ENCODE results near the gene EYA3.

Gene EYA3

GRCh38 chr1:28062806-28063205 lies 25.6 kb downstream of the EYA3 start:
- DNase-seq (ENCODE audit: low read depth): peak; percentile 47
- no peak overlapping the region for H3K4me3 ChIP-seq (ENCODE audit: low read depth, low read length)
- TF ChIP-seq MYC (IDR thresholded peaks at IDR 0.05; ENCODE audit: low read depth, low read length): no peak
- TF ChIP-seq POLR2A (IDR thresholded peaks at IDR 0.05; ENCODE audit: extremely low read depth, insufficient read length): no peak
- TF ChIP-seq CTCF (IDR thresholded peaks at IDR 0.05; ENCODE audit: low read depth, low read length): no peak
- no peak for TF ChIP-seq MAX (IDR thresholded peaks at IDR 0.05; ENCODE audit: low read depth, low read length)

GRCh38 chr1:28058971-28059878 lies 29.2 kb downstream of the EYA3 start:
- peak; percentile 23 for DNase-seq (ENCODE audit: low read depth)
- no peak overlapping the region for H3K4me3 ChIP-seq (ENCODE audit: low read depth, low read length)
- no peak for TF ChIP-seq POLR2A (IDR thresholded peaks at IDR 0.05; ENCODE audit: extremely low read depth, insufficient read length)
- TF ChIP-seq CTCF (IDR thresholded peaks at IDR 0.05; ENCODE audit: low read depth, low read length): no peak
- no peak for TF ChIP-seq MYC (IDR thresholded peaks at IDR 0.05; ENCODE audit: low read depth, low read length)
- TF ChIP-seq MAX (IDR thresholded peaks at IDR 0.05; ENCODE audit: low read depth, low read length): no peak

GRCh38 chr1:28058168-28058567 lies 30.2 kb downstream of the EYA3 start:
- TF ChIP-seq MYC (IDR thresholded peaks at IDR 0.05; ENCODE audit: low read depth, low read length): no peak
- TF ChIP-seq MAX (IDR thresholded peaks at IDR 0.05; ENCODE audit: low read depth, low read length): no peak
- no peak for TF ChIP-seq POLR2A (IDR thresholded peaks at IDR 0.05; ENCODE audit: extremely low read depth, insufficient read length)
- TF ChIP-seq CTCF (IDR thresholded peaks at IDR 0.05; ENCODE audit: low read depth, low read length): no peak

GRCh38 chr1:28056129-28056925 lies 32.1 kb downstream of the EYA3 start:
- no peak overlapping the region for H3K4me3 ChIP-seq (ENCODE audit: low read depth, low read length)
- TF ChIP-seq CTCF (IDR thresholded peaks at IDR 0.05; ENCODE audit: low read depth, low read length): no peak
- no peak for TF ChIP-seq MYC (IDR thresholded peaks at IDR 0.05; ENCODE audit: low read depth, low read length)
- TF ChIP-seq POLR2A (IDR thresholded peaks at IDR 0.05; ENCODE audit: extremely low read depth, insufficient read length): no peak
- TF ChIP-seq MAX (IDR thresholded peaks at IDR 0.05; ENCODE audit: low read depth, low read length): no peak
- peak; percentile 79 for DNase-seq (ENCODE audit: low read depth)

More at GRCh38 chr1:28058168-28058567, 30.2 kb downstream of the EYA3 start:
- no peak overlapping the region for H3K4me3 ChIP-seq (ENCODE audit: low read depth, low read length)
- DNase-seq (ENCODE audit: low read depth): no peak

GRCh38 chr1:28050776-28051175 lies 37.6 kb downstream of the EYA3 start:
- DNase-seq (ENCODE audit: low read depth): no peak
- TF ChIP-seq MAX (IDR thresholded peaks at IDR 0.05; ENCODE audit: low read depth, low read length) (no peak), CTCF (IDR thresholded peaks at IDR 0.05; ENCODE audit: low read depth, low read length) (no peak), POLR2A (IDR thresholded peaks at IDR 0.05; ENCODE audit: extremely low read depth, insufficient read length) (no peak), MYC (IDR thresholded peaks at IDR 0.05; ENCODE audit: low read depth, low read length) (no peak)

More at GRCh38 chr1:28050776-28051175, 37.6 kb downstream of the EYA3 start:
- no peak overlapping the region for H3K4me3 ChIP-seq (ENCODE audit: low read depth, low read length)
